Activated gamma-delta T cell treated with anti-CD3 and anti-CD28 coated beads, Interleukin-2, amount 50 U/mL, for 16 hours (primary cell): ENCODE measurements around the gene CISH.

Experiments used
- DNase-seq: peaks from one replicate; pipeline ENCODE4 v3.0.0-alpha.2; 2020; ENCODE audit warnings: low read depth

Gene CISH

DNA sequence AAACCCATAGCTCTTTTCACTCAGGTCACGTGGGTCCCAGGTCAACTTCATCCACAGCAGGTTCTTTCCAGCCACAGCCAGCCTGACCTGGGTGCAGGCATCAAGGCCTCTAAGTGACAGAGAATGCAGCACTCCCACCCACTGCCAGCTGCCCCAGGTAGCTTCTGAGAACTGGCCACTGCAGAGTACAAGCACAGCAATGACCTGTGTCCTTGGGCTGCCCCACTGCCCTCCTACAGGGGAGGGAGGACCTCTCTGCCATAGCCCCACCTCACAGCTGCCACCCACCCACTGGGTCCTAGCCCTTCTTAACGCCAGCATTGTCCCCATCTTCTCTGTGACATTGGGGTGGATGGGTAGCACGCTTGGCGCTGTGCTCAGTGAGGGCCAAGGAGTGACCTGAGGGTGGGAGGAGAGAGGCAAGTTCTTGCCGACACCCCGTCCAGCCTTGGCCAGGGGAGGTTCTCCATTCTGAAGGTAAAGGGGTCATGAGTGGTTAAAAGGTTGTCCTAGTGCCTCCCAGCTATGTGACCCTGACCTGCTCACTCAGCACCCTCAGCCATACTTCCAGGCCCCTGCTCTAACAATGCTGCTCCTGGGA, 12.4 kb downstream of the CISH start:
- no peak for DNase-seq

DNA sequence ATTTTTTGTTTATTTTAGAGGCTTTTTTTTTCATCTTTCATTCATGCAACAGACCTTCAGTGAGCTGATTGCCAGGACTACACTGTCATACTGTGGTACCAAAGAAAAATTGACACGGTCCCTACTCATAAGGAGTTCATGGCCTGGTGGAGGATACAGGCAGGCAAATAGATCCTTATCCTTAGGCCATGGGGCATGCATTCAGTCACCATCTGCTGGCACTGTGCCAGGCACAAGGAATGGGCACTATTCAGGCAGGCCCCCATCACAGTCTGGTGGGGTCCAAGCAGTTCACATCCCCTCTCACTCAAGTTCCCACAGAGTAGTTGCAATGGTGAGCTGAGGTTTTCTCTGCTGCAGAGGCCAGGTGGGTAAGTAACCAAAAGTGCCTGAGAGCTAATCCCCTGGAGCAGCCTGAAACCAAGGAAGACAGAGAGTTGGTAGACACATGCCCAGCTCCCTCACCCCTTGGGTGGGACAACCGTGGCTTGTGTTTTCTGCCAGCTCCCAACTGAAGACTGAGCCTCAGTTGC, 17.3 kb downstream of the CISH start:
- no peak for DNase-seq

DNA sequence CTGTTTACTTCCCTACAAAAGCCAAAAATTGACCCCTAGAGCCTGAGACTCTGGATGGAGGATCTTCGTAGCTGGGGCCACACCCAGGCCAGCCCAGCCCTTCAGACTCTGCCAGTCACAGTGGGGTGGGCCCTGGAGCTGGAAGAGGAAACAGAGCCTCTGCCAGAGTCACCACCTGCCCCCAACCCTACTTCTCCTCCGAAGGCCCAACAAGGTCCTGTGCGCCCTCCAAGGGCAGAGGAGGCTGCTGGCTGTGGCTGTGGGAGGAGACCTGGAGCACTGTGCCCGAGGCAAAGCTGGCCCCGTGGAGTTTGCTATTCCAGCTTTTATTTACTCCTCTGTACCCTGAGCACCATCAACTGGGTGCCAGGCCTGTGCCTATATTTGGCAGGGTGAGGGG, 19.0 kb downstream of the CISH start:
- no peak for DNase-seq

DNA sequence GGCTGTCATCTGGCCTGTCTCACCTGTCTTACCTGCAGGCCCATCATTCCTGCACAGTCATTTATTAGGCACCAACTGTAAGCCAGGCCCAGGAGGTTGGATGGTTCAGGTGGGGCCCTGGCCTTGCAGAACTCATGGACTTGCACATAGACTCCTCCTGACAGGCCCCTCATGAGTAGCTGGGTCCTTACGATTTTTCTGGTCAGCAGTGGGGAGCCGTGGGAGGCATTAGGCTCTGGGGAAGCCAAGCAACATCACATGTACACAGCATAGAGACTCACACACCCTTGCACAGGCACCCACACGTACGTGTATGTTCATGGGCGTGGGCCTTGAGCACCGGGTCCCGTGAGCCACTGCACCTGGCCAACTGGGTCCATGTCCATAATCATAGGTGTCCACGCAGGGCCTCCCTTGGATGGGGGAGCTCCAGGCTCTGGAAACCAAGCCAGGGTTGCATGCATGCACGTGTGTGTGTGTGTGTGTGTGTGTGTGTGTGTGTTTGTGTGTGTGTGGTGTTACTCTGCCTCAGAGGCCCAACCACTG, 20.3 kb downstream of the CISH start:
- DNase-seq: no peak

DNA sequence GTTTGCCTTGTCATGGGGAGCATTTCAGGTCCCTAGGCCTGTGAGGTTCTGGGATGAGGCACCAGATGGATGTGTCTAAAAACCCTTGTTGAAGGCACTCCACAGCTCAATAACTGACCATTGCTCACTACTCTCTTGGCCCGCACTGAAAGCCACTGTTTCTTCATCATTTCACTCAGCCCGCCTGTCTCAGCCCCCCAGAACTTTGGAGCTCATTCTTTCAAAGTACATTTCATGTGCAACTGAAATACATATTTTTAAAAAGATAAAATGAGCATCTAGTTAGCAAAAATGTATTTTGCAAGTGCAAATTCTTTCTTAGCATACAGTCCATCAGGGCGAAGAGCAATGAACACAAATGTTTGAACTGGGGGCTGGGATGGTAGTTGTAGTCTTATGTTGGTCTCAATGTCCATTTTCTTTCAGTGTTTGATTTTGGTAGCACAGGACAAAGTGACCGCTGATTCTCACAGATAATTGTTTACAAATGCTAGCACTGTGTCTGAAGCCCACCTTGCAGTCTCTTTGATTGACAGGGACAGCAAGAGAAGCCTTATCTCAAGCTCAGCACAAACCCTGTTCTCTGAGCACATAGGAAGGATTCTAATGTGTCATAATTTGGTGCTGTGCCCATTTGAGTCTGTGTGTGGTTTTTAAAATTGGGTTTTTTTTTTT, 22.7 kb downstream of the CISH start:
- no peak for DNase-seq

DNA sequence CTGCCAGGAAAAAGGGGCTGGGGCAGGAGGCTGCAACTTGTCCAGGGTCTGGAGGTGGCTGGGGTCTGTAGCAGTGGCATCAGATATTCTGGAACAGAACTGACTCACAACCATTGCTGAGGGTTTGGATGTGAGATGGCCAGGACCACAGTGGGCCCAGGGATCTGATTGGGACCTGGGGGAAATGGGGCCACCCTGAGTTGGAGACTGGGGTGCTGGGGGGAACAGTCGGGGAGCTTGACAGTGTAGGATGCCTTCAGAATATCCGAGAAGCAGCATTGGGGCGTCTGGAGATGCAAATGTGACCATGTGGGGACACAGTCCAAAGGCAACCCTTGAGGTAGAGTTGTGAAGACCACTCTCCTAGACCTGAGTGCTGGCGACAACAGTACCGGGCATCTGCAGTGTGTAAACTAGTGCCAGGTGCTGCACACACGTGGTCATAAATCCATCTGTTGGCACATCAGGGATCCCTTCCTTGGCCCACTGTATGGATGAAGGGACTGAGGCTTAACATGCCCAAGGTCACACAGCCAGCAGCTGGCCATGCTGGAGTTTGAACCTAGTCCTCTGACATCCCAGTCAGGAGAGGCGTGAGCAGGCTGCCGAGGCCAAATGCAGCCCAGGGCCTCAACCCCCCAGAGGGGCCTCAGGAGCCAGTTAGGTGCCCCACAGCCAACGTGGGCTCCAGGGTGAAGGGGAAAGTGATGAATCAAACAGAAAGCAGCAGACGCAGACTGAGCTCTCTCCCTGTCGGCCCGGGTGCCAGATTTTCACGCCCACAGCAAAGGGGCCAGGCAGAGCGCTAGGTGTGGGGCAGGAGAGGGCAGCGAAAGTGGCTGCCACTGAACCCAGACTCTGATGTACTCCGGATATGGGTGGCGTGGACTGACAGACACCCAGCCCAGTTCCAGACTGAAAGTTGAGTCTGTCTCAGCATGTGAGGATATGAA, 23.5 kb downstream of the CISH start:
- DNase-seq: peak; percentile 67

DNA sequence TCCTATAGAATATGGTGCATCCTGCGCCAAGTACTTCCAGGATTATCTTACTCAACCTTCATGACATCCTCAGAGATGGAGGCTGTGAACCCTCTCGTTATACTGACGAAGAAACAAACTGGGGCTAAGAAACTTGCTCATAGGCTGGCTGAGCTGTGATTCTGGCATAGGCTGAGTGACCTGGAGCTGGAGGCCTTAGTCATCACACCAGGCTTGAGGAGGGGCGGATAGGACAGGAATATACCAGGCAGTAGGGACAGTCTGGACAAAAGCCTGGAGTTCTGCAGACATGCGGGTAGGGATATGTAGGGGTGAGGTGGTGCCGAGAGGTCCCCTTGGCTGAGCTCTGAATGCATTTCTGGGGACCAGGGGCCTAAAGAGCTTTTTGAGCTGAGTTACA, 24.2 kb downstream of the CISH start:
- DNase-seq: no peak

DNA sequence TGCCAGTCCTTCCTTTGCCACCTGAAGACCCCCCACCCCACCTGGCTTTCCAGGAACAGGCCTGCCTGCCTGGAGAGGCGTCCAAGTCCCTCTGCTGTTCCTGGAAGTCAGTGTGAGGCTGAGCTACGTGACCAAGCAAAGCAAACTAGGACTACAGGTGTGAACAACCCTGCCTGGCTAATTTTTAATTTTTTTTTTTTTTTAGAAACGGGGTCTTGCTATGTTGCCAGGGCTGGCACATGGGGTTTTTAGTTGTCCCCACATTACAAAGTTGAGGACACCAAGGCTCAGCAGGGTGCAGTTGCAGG, 24.9 kb downstream of the CISH start:
- no peak for DNase-seq

DNA sequence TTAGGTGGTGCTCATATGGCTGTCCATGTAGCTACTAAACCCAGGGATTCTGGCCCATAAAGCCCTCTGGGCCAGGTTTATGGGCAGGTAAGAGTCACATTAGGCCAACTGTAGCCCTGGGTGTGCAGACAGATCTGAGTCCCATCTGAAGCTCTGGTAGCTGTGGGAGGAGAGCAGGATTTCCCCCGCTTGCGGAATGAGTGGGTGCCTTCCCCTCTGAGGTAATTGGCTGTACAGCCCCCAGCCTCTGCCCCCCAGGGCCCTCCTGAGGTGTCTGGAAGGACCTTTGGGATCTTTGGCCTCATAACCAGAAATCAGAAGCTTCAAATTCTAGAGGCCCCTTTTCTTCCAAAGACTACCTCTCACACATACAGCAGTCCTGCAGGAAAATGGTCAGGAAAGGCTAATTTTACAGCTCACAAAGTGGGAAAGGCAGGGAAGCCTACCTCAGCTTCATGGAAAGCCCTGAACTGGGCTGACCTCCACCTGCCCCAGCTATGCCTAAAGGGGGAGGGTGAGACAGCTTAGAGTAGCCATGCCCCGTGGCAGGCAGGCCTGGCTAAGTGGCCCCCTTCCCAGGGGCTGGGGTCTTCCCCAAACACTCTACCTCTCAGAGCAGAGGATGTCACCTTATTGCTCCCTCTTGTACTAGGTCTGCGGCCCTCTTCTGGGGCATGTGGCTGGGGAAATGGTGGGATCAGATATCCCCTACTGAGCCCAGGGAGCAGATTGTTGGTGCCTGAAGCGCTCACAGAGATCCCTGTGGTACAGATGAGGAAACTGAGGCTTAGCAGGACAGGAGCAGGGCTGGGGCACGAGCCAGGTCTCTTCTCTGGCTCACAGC, 25.4 kb downstream of the CISH start:
- no peak for DNase-seq

DNA sequence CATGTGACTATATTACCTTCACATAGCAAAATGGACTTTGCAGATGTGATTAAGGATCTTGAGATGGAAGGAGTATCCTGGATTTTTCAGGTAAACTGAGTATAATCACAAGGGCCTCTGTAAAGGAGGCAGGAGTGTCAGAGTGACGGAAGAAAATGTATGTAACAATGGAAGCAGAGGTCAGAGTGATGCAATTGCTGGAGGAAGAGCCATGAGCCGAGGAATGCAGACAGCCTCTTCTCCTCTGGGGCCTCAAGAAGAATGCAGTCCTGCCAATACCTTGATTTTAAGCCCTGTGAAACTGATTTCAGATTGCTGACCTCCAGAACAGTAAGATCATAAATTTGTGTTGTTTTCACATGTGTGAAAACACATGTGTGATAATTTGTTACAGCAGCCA, 27.2 kb downstream of the CISH start:
- DNase-seq: no peak

DNA sequence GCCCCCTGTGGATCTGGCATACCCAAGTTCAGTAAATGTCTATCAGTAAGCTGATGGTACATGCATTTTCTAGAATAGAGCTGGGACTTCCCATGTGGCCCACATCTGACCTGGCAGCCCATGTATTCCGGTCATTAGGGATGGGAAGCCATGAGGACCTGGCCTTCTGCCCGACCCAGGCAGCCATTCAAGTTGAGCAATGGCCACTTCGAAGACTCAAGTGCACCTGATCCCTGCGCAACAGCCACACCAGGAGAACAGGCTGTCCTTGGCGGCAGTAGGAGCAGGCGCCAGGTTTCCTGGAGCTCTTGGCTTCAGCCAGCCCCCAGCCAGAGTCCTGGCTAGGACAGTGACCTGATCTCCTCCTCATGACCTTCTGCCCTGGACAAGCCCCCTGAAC, 27.7 kb downstream of the CISH start:
- DNase-seq: no peak

DNA sequence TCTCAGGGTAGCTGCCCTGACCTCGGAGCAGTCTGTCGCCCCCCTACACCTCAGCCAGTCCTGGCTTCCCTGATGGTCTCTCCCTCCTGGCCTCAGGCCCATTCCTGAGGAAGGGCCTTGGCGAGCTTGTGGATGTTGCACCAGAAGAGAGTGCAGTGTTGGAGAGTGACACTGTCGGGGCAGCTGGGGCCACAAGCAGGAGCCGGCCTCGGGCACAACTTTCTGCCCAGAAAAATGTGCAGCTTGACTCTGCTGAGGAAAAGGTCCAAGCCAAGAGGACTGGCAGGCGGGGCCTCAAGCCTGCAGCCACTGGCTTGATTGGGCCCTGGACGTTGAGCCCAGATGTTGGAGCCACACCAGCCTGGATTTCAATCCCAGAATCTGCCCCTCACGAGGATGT, 29.5 kb downstream of the CISH start:
- no peak for DNase-seq

DNA sequence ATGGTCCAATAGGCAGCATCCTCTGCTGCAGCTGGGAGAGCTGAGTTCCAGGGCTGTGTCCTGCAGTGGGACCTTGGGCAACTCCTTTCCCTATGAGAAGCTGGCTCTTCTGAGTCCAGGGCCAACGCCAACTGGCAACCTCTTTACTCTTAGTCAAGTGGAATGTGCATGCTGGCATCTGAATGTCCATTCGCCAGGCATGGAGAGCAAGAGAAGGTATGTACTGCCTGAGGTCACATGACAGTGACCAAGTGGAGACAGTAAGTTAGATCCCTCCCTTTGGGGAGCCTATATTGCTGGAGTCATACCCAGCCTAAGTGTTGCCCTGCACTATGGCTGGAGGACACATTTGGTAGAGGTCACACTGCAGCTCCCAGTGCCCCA, 30.1 kb downstream of the CISH start:
- no peak for DNase-seq

DNA sequence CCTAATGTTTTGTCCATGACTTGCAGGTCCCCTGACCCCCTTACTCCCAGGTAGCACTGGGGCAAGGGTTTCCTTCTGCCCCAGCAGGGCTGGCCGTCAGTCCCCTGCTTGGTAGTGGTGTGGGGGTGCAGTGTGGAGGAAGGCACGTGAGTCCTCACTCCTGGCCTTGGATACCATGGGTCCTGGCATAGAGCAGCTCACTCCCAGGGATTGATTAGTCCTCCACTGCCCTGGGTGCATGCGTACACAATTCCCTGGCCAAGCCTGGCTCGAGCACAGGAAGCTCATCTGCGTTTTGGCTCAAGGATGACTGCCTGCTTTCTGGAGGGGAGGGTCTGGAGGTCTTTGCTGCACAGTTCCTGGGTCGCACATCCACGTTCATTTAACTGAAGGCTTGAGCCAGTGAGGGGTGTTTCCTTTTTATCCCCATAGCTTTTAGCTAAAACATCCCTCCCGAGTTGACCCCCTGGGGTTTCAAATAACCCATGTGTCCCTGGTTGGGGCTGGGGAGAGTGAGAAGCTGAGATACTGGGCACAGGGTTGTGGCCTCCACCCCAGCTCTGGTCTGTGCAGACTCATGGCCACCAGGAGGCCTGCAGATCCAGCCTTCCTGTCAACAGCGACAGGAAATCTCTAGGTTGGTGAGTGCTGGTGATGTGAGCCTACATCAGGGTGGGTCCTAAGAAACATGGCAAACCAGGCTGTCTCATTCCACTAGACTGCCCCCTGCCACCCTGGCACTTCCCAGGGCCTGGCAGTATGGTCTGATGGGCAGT, 30.7 kb downstream of the CISH start:
- no peak for DNase-seq

DNA sequence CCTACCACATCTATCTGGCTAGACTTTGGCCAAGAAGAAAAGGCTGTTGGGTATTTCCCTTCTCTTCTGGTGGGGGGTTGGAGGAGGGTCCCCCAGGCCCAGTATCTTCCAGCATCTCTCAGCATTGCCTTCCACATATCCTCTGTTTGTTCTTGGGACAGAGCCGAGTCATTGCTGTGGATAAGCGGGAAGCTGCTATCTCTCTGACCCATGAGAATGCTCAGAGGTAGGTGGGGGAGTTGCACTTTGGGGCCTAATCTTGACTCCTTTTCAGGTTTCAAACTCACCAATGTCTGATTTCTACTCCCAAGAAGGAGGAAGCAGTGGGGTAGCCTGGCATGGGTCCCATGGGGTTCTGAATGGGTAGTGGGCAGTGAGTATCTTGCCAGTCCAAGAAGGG, 34.2 kb downstream of the CISH start:
- no peak for DNase-seq

DNA sequence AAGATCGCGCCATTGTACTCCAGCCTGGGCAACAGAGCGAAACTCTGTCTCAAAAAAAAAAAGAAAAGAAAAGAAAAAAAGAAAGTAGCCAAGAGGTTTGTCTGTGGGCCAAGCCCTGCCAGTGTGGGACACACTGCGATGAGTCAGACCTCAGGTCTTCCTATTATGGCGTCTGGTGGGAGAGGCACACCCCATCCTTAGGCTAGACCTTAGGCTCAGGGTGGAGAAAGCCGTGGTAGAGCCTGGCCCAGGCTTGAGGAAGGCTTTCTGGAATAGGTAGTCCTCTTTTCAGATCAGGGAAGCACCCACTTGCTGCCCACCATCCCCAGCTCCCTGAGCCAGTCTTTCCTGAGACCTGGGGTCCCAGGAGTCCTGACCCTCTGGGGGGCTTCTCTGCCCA, 36.2 kb downstream of the CISH start:
- DNase-seq: no peak

DNA sequence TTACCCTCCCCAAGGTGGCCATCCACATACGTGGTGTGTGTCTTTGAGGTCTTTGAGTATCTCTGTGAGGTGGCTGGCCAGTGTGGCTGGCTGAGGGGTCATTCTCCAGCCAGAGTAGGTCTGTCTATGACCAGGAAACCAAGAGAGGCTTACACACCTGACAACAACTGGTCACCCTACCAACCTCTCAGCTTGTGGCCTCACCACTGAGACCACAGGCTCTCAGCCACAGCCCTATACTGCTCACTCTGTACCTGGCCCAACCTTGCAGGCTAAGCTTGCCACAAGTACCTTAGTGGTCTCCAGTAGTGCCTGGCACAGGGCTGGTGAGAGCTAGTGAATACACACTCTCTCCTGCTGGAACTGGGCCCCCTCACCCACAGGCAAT, 37.1 kb downstream of the CISH start:
- DNase-seq: no peak

DNA sequence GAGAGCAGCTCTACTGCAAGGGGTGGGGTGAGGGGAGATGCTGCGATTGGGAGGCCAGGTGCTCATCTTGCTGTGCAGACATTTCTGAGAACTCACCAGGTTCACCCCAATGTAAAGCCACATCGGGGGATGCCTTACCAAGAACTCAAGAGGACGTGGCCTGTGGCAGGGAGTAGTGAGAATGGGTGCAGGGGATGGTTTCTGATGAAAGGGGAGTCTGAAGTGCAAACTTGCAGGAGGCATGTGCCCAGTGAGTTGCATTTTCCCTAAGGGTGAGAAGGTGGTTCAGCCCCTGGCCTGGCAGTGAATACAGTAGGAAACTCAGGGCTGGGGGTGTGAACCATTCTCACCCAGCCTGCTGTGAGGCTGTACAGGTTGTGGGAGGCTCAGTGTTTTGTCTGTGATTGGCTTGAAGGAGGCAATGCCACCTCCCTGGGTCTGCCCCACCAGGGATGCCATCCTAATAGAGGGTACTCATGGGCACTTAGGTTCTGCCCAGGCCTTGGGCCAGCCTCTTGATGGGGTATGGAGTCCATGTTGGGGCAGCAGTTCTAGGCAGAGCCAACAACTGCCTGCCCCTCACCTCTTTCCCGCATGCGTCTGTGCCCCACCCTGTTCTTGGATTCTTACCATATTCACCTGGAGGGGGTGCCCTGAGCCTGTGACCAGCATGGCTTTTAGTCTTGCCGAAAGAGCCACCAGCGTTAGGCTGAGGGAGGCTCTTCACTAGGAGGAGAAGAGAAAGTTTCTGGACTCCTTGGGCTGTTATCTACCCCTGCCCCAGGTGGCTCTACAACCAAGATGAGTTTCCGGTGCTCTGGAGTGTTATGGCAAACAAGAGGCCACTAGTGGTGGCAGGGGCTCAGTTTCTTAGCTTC, 37.8 kb downstream of the CISH start:
- peak; percentile 68 for DNase-seq

DNA sequence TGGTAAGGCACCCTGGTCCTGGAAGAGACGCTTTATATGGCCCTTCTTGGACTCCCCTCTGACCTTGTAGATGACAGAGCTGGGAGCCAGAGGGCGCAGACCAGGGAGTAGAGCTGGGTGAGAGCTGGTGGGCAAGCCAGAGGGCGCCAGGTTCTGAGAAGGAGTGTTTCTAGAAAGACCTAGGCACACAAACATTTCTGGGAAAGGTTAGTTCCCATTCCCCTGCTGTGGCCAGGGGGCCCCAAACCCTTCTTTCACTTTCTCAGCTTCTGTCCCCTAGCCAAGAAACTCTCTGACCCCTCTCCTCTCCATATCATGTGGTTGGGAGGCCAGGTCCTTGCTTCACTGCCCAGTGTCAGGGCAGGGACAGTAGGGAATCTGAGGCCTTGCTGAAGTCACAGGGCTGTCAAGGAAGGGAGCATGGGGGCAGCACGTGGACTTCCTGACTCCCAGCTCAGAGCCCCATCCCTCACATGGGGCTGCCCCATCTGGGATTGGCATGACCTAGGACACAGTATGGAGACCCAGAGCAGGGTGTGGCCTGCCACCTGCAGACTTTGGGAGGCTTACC, 38.7 kb downstream of the CISH start:
- DNase-seq: no peak

DNA sequence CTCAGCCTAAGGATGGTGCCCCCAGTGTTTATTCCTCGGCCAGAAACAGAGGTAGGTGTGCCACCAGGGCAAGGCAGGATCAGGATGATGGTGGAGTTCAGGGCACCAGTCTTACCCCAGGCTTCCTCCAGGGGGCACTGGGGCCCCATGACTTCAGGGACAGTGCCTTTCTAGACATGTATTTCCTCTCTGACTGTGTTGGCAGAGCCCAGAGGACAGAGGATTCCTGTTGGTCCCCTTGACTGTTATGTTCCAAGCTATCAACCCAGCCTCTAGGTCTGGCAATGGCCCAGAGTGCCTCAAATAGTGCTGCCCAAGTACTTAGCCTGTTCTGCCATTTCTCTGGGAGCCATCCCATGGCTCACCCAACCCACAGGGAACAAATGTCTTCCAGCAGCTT, 39.4 kb downstream of the CISH start:
- peak; percentile 79 for DNase-seq
